OCI-LY3 (cell line): ENCODE results near the gene ACO1.

Experiments
- EZH2phosphoT487 ChIP-seq: fragments of 200-600 bp; shearing (Covaris generic); IDR thresholded peaks from 2 replicates; pipeline ENCODE4 v1.6.1; 2018; ENCODE audit warnings: antibody characterized with exemption, mixed run types, low read depth
- TF ChIP-seq, protein P1 (sequence below): fragments of 200-600, 300-600 bp; sonication (generic); IDR thresholded peaks from 2 replicates; pipeline ENCODE4 v1.5.1; 2014; ENCODE audit warnings: antibody characterized with exemption, low read length, low read depth

- TF ChIP-seq, protein P1, sequence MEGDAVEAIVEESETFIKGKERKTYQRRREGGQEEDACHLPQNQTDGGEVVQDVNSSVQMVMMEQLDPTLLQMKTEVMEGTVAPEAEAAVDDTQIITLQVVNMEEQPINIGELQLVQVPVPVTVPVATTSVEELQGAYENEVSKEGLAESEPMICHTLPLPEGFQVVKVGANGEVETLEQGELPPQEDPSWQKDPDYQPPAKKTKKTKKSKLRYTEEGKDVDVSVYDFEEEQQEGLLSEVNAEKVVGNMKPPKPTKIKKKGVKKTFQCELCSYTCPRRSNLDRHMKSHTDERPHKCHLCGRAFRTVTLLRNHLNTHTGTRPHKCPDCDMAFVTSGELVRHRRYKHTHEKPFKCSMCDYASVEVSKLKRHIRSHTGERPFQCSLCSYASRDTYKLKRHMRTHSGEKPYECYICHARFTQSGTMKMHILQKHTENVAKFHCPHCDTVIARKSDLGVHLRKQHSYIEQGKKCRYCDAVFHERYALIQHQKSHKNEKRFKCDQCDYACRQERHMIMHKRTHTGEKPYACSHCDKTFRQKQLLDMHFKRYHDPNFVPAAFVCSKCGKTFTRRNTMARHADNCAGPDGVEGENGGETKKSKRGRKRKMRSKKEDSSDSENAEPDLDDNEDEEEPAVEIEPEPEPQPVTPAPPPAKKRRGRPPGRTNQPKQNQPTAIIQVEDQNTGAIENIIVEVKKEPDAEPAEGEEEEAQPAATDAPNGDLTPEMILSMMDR, result no peak
- TF ChIP-seq EZH2phosphoT487, result no peak
Measured at GRCh38 chr9:32414856-32415255, 30.4 kb downstream of the ACO1 start.
